Cardiac muscle cell (in vitro differentiated cells and primary cell): Measurements from ENCODE around the gene CEACAM19. TPM values are rescaled to one million over a fixed set of nuclear protein-coding genes. Genes with fewer than 3 reads are reported as not detected.
"Not testable (repeated sequence)": the region's sequence is repeated elsewhere in the genome, so short reads cannot be mapped to it uniquely, and the experiment has no call there.

Experiments used
- DNase-seq, 2 donors: peaks; one replicate each; pipeline versions ENCODE4 v3.0.0 to v3.0.0-alpha.2; 2010 to 2017; ENCODE audit warnings: low read depth in 1 of 2, low spot score in 1 of 2
- H3K27ac ChIP-seq: fragments of 200-600 bp; sonication (generic); 2 replicates; pipeline ENCODE4 v1.5.1; 2016
- H3K27me3 ChIP-seq: fragments of 200-600 bp; sonication (generic); 2 replicates; pipeline ENCODE4 v1.6.0; 2016; ENCODE audit warnings: control low read depth
- H3K36me3 ChIP-seq: fragments of 200-600 bp; sonication (generic); 2 replicates; pipeline ENCODE4 v1.5.1; 2016; ENCODE audit warnings: control low read depth
- H3K4me1 ChIP-seq: fragments of 200-600 bp; sonication (generic); 2 replicates; pipeline ENCODE4 v1.8.1; 2017; ENCODE audit warnings: low read depth, mild to moderate bottlenecking, mixed run types
- H3K4me3 ChIP-seq: fragments of 200-600 bp; sonication (generic); 2 replicates; pipeline ENCODE4 v1.5.1; 2016; ENCODE audit warnings: mild to moderate bottlenecking
- H3K9me3 ChIP-seq: fragments of 200-600 bp; sonication (generic); 2 replicates; pipeline ENCODE4 v1.5.1; 2017; ENCODE audit warnings: low read depth, mild to moderate bottlenecking, control low read depth
- CTCF ChIP-seq: IDR thresholded peaks from 2 replicates; pipeline ENCODE4 v1.5.1; 2012; ENCODE audit warnings: low read depth, mild to moderate bottlenecking, low read length
- polyA plus RNA-seq: library from polyadenylated mRNA; unstranded; fragments of >200 nt; fragmentation: Nextera tagmentation; extraction: Ambion mirVana; gene quantifications from 2 replicates; pipeline ENCODE4 v1.2.1, GENCODE V29; 2016
- total RNA-seq: library from RNA; depleted of rRNA; stranded (reverse); fragments of >200 nt; gene quantifications from 2 replicates; pipeline ENCODE4 v1.2.3, GENCODE V29; 2016

Gene CEACAM19
- total and polyA plus RNA-seq, 2 experiments from 2014 or later = 4.3 to 8.4 TPM

- H3K36me3 ChIP-seq = peaks cover 16% of the 10 kb centered on the region
- H3K4me1 ChIP-seq = no peaks in the 10 kb centered on the region
- H3K9me3 ChIP-seq = no peaks in the 10 kb centered on the region
- no peak overlapping the region for H3K27ac ChIP-seq
- no peak for TF ChIP-seq CTCF
- no peaks in the 10 kb centered on the region for H3K27me3 ChIP-seq
- H3K4me3 ChIP-seq = no peak overlapping the region
- DNase-seq = no peak
Measured at GRCh38 chr19:44663996-44664395, 7.3 kb upstream of the CEACAM19 start.

GRCh38 chr19:44664976-44665375, 6.3 kb upstream of the CEACAM19 start:
- H3K27ac ChIP-seq = no peak overlapping the region
- no peak for DNase-seq
- TF ChIP-seq CTCF = no peak
- no peaks in the 10 kb centered on the region for H3K9me3 ChIP-seq
- H3K36me3 ChIP-seq = peaks cover 9% of the 10 kb centered on the region
- no peaks in the 10 kb centered on the region for H3K27me3 ChIP-seq
- H3K4me1 ChIP-seq = no peaks in the 10 kb centered on the region
- no peak overlapping the region for H3K4me3 ChIP-seq

- no peaks in the 10 kb centered on the region for H3K4me1 ChIP-seq
- H3K27ac ChIP-seq = no peak overlapping the region
- H3K36me3 ChIP-seq = peaks cover 3% of the 10 kb centered on the region
- no peak for DNase-seq
- no peak overlapping the region for H3K4me3 ChIP-seq
- H3K9me3 ChIP-seq = no peaks in the 10 kb centered on the region
- no peak for TF ChIP-seq CTCF
- no peaks in the 10 kb centered on the region for H3K27me3 ChIP-seq
Measured at GRCh38 chr19:44666852-44667556, 4.3 kb upstream of the CEACAM19 start.

GRCh38 chr19:44668985-44669764, 2.1 kb upstream of the CEACAM19 start:
- Histone ChIP-seq H3K4me3 (no peak overlapping the region), H3K9me3 (no peaks in the 10 kb centered on the region), H3K27me3 (no peaks in the 10 kb centered on the region), H3K27ac (no peak overlapping the region), H3K36me3 (no peaks in the 10 kb centered on the region), H3K4me1 (no peaks in the 10 kb centered on the region)
- no peak for DNase-seq
- no peak for TF ChIP-seq CTCF

GRCh38 chr19:44670027-44670426, 1.3 kb upstream of the CEACAM19 start:
- not testable (repeated sequence) for H3K27ac ChIP-seq, DNase-seq, H3K27me3 ChIP-seq, H3K36me3 ChIP-seq, H3K4me3 ChIP-seq, H3K4me1 ChIP-seq, H3K9me3 ChIP-seq

- no peaks in the 10 kb centered on the region for H3K36me3 ChIP-seq
- H3K9me3 ChIP-seq = no peaks in the 10 kb centered on the region
- no peak for TF ChIP-seq CTCF
- no peaks in the 10 kb centered on the region for H3K27me3 ChIP-seq
- no peak overlapping the region for H3K4me3 ChIP-seq
- DNase-seq = no peak
- H3K4me1 ChIP-seq = no peaks in the 10 kb centered on the region
- H3K27ac ChIP-seq = no peak overlapping the region
Measured at GRCh38 chr19:44672226-44672625, 944 bp downstream of the CEACAM19 start.
